Measurements from ENCODE around the gene ABCG1. TPM values are rescaled to one million over a fixed set of nuclear protein-coding genes. Genes with fewer than 3 reads are reported as not detected.

Gene ABCG1
- total RNA-seq, 1 experiment from 2014 or later = 0.21 TPM

DNA sequence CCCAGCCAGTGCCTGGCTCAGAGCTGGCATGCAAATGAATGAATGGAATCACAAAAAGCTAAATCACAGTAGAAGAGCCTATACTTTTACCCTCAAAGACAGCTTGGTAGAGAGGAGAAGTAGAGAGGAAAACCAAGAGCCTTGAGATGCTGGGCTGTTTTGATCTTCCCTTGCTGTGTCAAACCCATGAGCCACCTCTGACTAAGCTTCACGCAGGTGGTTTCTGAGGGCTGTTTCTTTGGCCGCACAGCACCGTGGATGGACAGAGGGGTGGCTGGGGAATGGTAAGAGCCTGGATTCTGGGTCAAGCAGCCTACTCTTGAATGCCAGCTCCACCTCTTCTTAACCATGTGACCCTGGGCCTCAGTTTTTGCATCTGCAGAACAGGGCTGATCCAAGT is 18.6 kb downstream of the ABCG1 start:
- DNase-seq (ENCODE audit: low read depth, low spot score) = no peak
- in situ Hi-C loops (cut with HindIII; ENCODE audit: low pct_unique_long_range_greater_than_20kb, low sequenced_read_pairs) = no loop called here

DNA sequence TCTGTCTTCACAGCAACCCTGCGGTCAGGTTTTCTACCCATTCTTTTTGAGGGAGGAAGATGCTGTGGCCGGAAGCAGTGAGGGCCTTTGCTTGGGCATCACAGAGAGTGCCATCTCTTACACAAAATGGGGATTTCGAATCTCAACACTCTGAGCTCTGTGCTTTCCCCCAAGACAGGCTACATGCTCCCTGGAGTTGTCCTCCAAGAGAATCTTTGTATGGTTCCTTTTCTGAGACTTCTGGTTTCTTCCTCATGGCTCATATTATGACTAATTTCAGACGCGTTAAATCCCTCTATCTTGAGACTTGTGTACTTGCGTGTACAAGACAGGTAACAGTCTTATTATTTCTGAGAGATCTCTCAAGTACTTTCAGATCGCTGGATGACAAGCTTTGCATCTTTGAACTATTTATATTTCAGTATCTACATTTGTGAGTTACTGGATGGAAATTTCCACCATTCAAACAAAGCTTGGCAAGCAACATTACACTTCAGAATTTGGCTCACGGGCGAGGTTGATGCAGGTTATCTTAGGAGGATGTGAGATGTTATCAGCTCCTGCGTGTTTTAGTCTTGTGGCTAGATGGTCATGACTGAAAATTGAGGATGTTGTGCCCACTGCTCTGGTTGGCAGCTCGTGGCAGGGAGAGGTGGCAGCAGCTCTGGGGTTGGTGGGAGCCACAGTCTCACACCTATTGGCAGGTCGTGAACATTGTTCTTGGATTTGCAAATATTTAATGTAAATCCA is 19.4 kb downstream of the ABCG1 start:
- in situ Hi-C loops (cut with HindIII; ENCODE audit: low pct_unique_long_range_greater_than_20kb, low sequenced_read_pairs) = no loop called here
- no peak for DNase-seq (ENCODE audit: low read depth, low spot score)

DNA sequence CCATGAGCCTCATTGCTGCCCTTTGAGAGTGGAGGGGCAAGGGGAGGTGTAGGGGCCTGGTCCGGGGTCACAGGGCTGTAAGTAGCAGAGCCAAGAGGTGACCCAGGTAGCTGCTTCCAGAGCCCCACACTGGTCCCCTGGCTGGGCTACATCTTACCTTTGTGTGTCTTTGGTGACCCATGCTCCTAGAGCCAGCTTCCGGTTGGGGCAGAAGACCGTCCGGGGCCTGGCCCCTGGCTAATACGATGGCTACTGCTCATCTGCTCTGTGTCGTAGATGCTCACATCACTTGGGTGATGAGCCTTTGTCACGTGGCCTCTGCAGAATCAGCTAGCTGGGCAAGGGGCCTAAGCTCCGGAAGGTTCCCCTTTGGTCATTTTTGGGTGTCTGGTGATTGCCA is 20.6 kb downstream of the ABCG1 start:
- DNase-seq (ENCODE audit: low read depth, low spot score) = no peak
- in situ Hi-C loops (cut with HindIII; ENCODE audit: low pct_unique_long_range_greater_than_20kb, low sequenced_read_pairs) = no loop called here

DNA sequence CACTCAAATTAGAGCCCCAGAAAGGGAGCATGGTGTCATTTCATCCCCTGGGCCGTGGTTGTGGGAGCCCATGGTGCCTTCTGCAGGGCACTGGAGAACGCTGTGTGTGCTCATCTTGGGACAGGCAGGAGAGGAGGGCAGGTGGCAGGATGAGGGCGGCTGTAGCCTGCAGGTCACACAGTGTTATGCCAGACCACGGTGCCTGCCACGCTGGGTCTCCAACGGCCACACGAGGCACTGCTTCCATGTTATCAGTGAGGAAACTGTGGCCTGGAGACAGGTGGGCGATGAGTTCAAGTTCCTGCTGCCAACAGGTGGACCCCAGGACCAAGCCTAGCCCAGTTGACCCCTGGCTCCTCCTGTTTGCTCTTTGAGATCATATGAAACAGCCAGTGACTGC is 21.0 kb downstream of the ABCG1 start:
- in situ Hi-C loops (cut with HindIII; ENCODE audit: low pct_unique_long_range_greater_than_20kb, low sequenced_read_pairs) = no loop called here

DNA sequence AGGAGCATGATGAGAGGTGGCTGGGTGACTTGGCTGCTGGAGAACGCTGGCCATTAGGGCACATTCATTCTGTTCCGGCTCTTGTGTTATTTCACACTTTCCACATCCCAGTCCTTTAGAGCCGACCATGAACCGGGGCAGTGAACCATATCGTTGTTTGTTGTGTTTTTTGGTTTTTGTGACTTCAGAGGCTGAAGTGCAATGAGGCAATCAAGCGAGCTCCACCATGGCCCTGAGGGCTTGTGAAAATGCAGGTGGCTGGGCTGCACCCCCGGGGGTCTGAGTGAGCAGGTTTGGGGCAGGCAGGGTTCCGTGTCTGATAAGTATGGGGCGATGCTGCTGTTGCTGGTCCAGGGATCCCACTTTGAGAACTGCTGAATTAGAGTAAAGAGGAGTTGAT is 23.7 kb downstream of the ABCG1 start:
- DNase-seq (ENCODE audit: low read depth, low spot score) = no peak
- in situ Hi-C loops (cut with HindIII; ENCODE audit: low pct_unique_long_range_greater_than_20kb, low sequenced_read_pairs) = no loop called here

More for the DNA sequence above, 21.0 kb downstream of the ABCG1 start:
- DNase-seq (ENCODE audit: low read depth, low spot score) = no peak

DNA sequence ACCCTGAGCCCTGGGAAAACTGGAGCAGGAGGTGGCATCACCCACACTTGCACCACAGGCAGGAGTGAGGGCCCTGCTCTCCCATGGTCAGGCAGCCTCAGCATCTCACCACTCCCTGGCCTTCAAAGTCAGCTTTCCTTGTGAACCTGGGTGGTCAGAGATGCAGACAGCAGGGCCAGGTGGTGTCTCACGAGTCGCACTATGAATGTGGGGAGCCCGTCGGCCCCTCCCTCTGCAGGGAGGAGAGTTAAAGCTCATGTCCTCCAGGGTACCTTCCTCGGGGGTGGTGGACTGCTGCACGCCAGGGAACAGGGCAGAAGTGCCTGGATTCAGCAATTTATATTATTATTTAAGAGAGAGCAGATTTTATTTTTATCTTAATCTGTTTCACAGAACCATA is 24.1 kb downstream of the ABCG1 start:
- DNase-seq (ENCODE audit: low read depth, low spot score) = no peak
- in situ Hi-C loops (cut with HindIII; ENCODE audit: low pct_unique_long_range_greater_than_20kb, low sequenced_read_pairs) = no loop called here

DNA sequence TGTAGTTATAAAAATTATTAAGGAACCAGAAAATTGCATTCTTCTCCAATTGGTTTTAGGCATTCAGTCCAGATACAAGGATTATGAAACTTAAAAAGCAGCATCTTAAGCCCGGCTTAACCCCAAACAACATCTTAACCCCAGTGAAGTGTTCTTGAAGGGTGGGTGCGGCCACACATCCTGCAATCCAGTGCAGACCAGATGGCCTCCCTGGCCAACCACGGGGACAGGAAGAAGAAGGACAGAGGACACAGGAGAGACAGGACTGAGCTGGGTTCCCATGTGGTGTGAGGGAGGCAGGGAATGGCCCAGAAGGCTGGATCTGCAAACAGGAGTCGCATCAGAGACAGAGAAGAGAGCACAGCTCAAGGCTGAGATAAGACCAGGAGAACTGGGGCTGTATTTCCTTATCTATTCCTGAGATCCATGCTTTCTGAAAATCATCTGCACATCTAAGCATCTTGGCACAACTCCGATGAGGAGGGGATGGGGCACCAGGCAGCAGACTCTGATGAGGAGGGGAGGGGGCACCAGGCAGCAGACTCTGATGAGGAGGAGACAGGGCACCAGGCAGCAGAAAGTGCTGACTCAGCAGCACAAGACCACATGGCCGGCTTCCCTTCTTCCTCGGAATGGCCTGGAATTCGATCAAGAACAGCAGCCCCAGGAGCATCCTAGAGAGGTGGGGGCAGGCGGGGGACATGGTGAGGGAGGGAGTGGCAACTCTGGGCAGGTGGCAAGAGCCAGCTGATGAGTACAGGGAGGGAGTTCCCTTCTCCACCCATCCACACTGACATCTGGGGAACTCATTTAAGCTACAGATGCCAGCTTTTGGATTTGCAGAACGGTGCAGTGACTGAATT is 26.6 kb downstream of the ABCG1 start:
- in situ Hi-C loops (cut with HindIII; ENCODE audit: low pct_unique_long_range_greater_than_20kb, low sequenced_read_pairs) = no loop called here
- DNase-seq (ENCODE audit: low read depth, low spot score) = no peak

DNA sequence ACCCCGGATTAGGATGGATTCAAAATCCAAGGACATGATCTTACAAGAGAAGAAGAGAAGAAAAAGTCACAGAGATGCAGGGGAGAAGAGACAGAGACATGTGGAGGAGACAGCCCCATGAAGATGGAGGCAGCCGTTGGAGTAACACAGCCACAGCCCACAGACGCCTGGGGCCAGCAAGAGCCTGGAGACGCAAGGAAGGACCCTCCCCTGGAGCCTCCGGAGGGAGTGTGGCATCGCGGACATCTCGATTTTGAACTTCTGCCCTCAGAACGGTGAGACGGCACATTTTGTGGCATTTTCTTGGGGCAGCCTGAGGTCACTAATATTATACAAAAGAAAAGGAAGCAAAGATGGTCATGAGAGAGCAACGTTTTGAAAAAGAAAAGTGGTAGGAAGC is 28.8 kb downstream of the ABCG1 start:
- in situ Hi-C loops (cut with HindIII; ENCODE audit: low pct_unique_long_range_greater_than_20kb, low sequenced_read_pairs) = no loop called here
- DNase-seq (ENCODE audit: low read depth, low spot score) = no peak

DNA sequence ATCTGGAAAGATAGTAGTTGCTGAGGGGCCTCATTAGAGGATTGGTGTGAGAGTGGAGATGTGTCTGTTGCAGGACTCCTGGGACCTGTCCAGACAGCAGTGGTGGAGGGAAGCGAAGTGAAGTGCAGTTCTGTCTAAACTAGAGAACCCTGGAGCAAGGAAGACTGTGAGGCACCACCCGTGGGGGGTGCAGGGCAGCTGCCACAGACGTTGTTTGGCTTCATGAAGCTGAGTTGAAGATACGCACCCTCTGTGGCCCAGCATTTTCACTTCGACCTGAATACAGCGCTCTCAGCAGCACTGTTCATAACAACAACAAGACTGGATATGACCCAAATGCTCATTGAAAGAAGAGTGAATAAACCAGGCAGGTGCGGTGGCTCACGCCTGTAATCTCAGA is 29.3 kb downstream of the ABCG1 start:
- in situ Hi-C loops (cut with HindIII; ENCODE audit: low pct_unique_long_range_greater_than_20kb, low sequenced_read_pairs) = no loop called here
- DNase-seq (ENCODE audit: low read depth, low spot score) = no peak

DNA sequence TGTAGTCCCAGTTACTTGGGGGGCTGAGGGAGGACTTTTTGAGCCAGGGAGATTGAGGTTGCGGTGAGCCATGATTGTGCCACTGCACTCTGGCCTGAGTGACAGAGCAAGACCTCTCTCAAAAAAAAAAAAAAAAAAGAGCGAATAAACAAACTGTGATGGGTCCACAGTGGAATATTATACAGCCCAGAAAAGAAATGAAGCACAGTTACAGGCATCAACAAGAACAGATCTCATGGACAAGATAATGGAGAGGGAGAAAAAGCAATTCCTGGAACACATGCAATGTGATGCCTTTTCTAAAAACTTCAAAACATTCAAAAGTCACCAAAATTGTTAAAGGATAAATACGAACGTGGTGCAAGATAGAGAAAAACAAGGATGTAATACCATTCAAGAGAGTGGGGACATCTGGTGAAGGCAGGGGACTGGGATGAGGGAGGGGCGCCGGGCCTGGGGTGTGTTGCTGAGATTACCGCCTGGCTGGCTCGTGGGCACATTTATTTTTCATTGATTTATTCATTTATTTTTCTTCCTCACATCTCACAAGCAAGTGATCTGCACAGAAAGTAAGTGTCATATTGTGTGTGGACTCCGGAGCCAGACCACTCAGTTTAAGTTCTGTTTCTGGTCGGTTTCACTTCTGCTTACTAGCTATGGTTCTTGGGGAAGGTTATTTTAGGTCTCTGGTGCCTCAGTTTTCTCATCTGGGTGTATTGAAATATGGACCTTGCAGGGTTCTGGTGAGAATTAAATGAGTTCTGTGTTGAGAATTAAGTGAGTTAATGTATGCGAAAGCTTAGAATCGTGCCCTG is 30.1 kb downstream of the ABCG1 start:
- in situ Hi-C loops (cut with HindIII; ENCODE audit: low pct_unique_long_range_greater_than_20kb, low sequenced_read_pairs) = no loop called here
- no peak for DNase-seq (ENCODE audit: low read depth, low spot score)

DNA sequence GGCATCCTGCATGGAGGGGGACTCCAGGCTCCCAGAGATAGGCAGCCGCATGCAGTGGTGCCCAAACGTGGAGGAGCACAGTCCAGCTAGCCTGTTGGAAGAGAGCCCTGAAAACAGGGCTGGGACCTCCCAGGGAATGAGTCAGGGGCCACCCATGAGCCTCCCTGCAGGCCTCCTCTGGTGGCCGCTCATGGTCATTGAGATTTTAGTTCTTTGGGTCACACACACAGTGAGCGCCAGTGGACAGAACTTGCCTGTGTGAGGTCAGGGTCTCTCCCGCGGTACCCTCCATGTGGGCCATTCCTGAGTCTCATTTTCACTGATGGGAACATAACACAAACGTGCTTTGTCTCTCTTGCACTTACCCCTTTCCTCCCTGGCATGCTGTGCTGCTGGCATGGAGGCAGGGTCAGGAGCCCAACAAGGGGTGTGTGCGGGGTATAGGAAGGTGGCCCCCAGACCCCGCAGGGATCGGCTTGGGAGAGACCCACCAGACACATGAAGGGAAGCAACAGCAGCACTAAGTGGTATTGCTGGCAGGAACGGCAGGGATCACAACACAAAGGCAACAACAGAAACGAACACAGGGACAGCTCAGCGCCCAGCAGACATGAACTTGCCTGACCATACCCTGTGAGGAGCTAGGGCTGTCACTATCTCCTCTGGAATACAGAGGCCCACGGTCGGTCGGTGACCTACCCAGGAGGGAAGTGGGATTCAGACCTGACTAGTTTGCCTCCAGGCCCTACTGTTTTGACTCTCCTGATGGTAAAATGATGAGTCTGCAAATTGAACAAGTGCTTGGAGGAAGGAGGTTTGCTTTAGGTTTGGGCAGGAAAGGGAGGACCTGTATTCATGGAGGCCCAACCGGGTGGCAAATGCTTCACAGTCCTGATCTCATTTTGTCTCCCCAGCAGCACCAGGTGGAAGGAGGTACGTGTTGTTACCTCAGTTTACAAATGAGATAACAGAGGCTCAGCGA is 31.8 kb downstream of the ABCG1 start:
- DNase-seq (ENCODE audit: low read depth, low spot score) = no peak
- in situ Hi-C loops (cut with HindIII; ENCODE audit: low pct_unique_long_range_greater_than_20kb, low sequenced_read_pairs) = no loop called here

DNA sequence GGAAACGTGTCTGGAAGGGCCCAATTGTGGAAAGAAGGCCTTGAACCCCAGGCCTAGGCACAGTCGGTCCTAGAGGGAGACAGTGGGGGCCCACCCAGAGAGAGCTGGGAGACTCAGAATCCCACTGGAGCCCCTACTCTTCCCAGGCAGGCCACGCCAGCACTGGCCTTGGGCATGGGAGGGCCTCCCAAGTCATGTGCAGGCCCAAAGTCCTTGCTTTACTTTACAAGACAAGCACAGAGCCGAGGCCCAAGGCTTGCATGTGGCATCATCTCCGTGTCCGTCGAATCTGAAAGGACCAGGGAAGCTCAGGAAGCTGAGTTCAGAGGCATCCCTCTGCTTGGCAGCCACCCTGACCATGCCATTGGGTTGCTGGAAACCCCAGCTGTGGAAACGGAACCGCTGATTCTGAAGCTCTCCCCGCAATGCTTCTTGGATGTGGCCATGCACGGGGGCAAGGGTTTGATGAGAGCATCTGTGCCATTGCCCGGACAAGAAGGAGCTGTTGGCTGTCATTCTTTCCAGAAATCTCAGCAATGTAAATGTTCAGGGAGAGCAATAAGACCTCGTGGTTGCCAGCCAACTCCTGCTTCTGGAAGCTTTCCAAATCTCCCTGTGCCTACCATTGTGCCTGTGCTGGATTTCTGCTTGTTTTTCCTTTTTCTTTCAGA is 32.8 kb downstream of the ABCG1 start:
- no peak for DNase-seq (ENCODE audit: low read depth, low spot score)
- in situ Hi-C loops (cut with HindIII; ENCODE audit: low pct_unique_long_range_greater_than_20kb, low sequenced_read_pairs) = no loop called here

DNA sequence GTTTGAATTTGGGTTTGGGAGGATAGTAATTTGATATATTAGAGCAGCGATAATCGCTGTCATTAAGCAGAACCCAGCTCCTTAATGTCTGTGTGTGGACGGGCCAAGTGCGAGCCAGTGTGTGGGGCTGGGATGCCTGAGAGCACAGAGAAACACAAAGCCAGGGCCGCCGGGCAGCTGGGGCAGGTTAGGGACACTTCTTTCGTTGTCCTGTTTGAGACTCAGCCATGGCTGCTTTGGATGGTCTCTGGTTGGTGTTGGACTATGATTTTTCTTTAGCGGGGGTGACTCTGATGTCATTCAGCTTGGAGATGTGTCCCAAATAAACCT is 33.4 kb downstream of the ABCG1 start:
- no peak for DNase-seq (ENCODE audit: low read depth, low spot score)
- in situ Hi-C loops (cut with HindIII; ENCODE audit: low pct_unique_long_range_greater_than_20kb, low sequenced_read_pairs) = no loop called here

DNA sequence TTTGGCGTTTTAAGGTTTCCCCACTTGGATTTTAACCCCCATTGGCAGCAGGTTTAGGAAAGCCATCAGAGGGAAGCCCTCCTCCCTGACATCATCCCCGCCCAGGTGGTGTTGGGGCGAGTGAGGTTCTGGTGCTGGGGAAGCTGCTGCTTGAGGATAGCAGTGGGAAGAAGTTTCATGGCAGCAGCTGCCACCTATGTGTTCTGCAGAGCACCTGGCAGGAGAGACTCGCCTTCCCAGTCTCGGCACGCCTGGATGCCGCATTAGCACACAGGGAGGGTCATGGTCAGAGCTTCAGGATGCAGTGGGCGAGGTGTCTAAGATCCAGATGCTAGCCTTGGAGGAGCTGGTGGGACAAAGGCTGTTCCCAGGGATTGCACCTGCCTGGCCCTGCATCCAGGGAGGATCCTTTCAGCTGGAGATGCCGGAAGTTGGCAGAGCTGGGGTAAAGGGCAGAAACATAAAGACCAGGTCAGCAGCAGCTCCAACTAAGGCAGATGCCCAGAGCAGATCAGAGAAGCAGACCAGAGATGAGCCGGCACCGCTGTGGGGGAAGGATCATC is 33.9 kb downstream of the ABCG1 start:
- no peak for DNase-seq (ENCODE audit: low read depth, low spot score)
- in situ Hi-C loops (cut with HindIII; ENCODE audit: low pct_unique_long_range_greater_than_20kb, low sequenced_read_pairs) = no loop called here

DNA sequence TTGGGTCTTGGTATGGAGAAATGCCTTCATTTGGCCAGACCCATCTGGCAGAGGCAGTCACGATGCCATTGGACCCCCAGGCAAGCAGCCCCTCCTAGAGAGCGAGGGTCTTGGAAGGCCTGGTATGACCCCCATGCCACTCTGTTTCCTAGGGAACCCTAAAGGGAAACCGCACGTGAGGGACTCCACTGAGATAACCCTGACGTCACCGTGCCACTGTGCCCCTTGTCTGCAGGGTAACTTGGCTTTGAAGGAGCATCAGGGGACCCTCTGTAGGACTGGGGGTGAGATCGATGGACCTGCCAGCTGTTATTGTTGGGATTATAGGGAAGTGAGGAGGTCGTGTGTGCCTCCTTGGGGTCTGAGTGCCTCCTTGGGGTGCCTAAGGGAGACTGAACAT is 34.5 kb downstream of the ABCG1 start:
- in situ Hi-C loops (cut with HindIII; ENCODE audit: low pct_unique_long_range_greater_than_20kb, low sequenced_read_pairs) = no loop called here

DNA sequence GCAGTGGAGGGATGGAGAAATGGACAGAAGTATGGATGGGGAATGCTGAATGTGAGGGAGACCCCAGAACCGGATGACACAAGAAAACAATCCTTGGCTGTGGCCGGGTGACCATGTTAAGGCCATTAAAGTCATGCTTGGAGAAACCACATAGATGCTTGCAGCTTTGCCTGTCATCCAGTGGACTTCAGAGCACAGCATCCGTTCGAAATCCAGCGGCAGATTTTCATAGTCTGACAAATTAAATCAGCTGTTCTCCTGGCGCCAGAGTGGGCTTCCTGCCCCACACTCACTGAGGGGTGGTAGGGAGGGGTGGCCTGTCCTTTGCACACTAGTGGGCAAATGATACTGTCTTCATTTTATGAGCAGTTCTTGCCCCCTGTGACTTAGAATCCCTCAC is 35.1 kb downstream of the ABCG1 start:
- no peak for DNase-seq (ENCODE audit: low read depth, low spot score)
- in situ Hi-C loops (cut with HindIII; ENCODE audit: low pct_unique_long_range_greater_than_20kb, low sequenced_read_pairs) = no loop called here

More for the DNA sequence above, 34.5 kb downstream of the ABCG1 start:
- no peak for DNase-seq (ENCODE audit: low read depth, low spot score)
